ENCODE data around the gene APOBEC3H. TPM values are rescaled to one million over a fixed set of nuclear protein-coding genes. Genes with fewer than 3 reads are reported as not detected.

APOBEC3H gene
- total RNA-seq, 1 experiment from 2014 or later: 0.24 TPM

GRCh38 chr22:39153220-39153717 lies 56.2 kb downstream of the APOBEC3H start:
- no peak for DNase-seq (ENCODE audit: low read depth)

Small RNA genes within 50 kb of the gene (small RNA-seq; reads per million reads assigned to genes)
- gene AL022318.2 (not detected), gene COX5BP7 (not detected)

Other genes starting within 250 kb of the APOBEC3H start
- 38.3 and 46.7 TPM in 2 replicates for gene CBX6, start 225.0 kb upstream of the APOBEC3H start, total RNA-seq (2014; rRNA removed; shearing (Covaris generic))
- not detected in 2 replicates for gene APOBEC3A, start 139.6 kb upstream of the APOBEC3H start, total RNA-seq (2014; rRNA removed; shearing (Covaris generic))
- 6.5 and 13.1 TPM in 2 replicates for gene APOBEC3B, start 114.9 kb upstream of the APOBEC3H start, total RNA-seq (2014; rRNA removed; shearing (Covaris generic))
- 4.3 and 7.1 TPM in 2 replicates for gene APOBEC3C, start 83.0 kb upstream of the APOBEC3H start, total RNA-seq (2014; rRNA removed; shearing (Covaris generic))
- gene APOBEC3D, start 76.1 kb upstream of the APOBEC3H start, total RNA-seq (2014; rRNA removed; shearing (Covaris generic)): 0.27 TPM in 1 of 2 replicates, not detected in the other
- gene APOBEC3F, start 56.4 kb upstream of the APOBEC3H start, total RNA-seq (2014; rRNA removed; shearing (Covaris generic)): 1.1 and 1.9 TPM in 2 replicates
- gene APOBEC3G, start 20.0 kb upstream of the APOBEC3H start, total RNA-seq (2014; rRNA removed; shearing (Covaris generic)): 8.0 and 11.3 TPM in 2 replicates
- gene CBX7, start 55.4 kb downstream of the APOBEC3H start, total RNA-seq (2014; rRNA removed; shearing (Covaris generic)): 0.79 and 0.80 TPM in 2 replicates
- 0.06 TPM in 1 of 2 replicates, not detected in the other for gene PDGFB, start 147.7 kb downstream of the APOBEC3H start, total RNA-seq (2014; rRNA removed; shearing (Covaris generic))
- 2,372 and 2,695 TPM in 2 replicates for gene RPL3, start 222.4 kb downstream of the APOBEC3H start, total RNA-seq (2014; rRNA removed; shearing (Covaris generic))

Data from HT1080 (cell line).